WTC11 (cell line): Measurements from ENCODE around the gene SYCP3. TPM values are rescaled to one million over a fixed set of nuclear protein-coding genes. Genes with fewer than 3 reads are reported as not detected.

Source experiments
- ATAC-seq: fragments of 200-7000 bp; cut with Tn5 transposase; 2 replicates; pipeline ENCODE4 v1.10.0; 2021; ENCODE audit warnings: mild to moderate bottlenecking, moderate library complexity
- CTCF ChIA-PET: fragments of 300-600 bp; sonication (Branson Sonifier 250); formaldehyde crosslinking; loops from one replicate; lab custom pipeline; 2021; ENCODE audit warnings: antibody characterized with exemption; lab: Charles Lee
- POLR2A ChIA-PET: fragments of 350-600 bp; sonication (Branson Sonifier 250); formaldehyde crosslinking; loops from one replicate; lab custom pipeline; 2021; ENCODE audit warnings: antibody characterized with exemption; lab: Charles Lee
- DNase-seq: peaks from one replicate; pipeline ENCODE4 v3.0.0; 2021; ENCODE audit warnings: low spot score
- H3K27ac Mint-ChIP-seq: 2 replicates; pipeline ENCODE4 v1.8.0; 2021; ENCODE audit warnings: mixed read lengths
- H3K27me3 Mint-ChIP-seq: 2 replicates; pipeline ENCODE4 v1.8.0; 2021; ENCODE audit warnings: low read depth, mild to moderate bottlenecking, moderate library complexity, mixed read lengths
- H3K36me3 Mint-ChIP-seq: 2 replicates; pipeline ENCODE4 v1.8.0; 2021; ENCODE audit warnings: mixed read lengths
- H3K4me1 Mint-ChIP-seq: 2 replicates; pipeline ENCODE4 v1.8.0; 2022; ENCODE audit warnings: mixed read lengths
- H3K4me3 Mint-ChIP-seq: 2 replicates; pipeline ENCODE4 v1.8.0; 2021; ENCODE audit warnings: mild to moderate bottlenecking, moderate library complexity, mixed read lengths
- H3K9me3 Mint-ChIP-seq: 2 replicates; pipeline ENCODE4 v1.8.0; 2021; ENCODE audit warnings: mixed read lengths
- E2F5 ChIP-seq: sonication (generic); formaldehyde crosslinking; IDR thresholded peaks from 2 replicates; pipeline ENCODE4 v1.8.1; 2022; ENCODE audit warnings: mild to moderate bottlenecking, moderate library complexity, missing genetic modification reagents
- FOXK1 ChIP-seq: sonication (generic); formaldehyde crosslinking; IDR thresholded peaks from 2 replicates; pipeline ENCODE4 v1.8.0; 2022; ENCODE audit warnings: mild to moderate bottlenecking, moderate library complexity, missing genetic modification reagents
- GTF2I ChIP-seq: fragments of 250-450 bp; sonication (Bioruptor Pico); conservative IDR thresholded peaks from 2 replicates; pipeline ENCODE4 v1.4.0; 2021; ENCODE audit warnings: mild to moderate bottlenecking
- IRF2 ChIP-seq: sonication (generic); formaldehyde crosslinking; IDR thresholded peaks from 2 replicates; pipeline ENCODE4 v1.8.0; 2022; ENCODE audit warnings: low read depth, missing genetic modification reagents, borderline replicate concordance
- MXD4 ChIP-seq: fragments of 250-450 bp; sonication (Bioruptor Pico); IDR thresholded peaks from 2 replicates; pipeline ENCODE4 v1.8.0; 2021; ENCODE audit warnings: mild to moderate bottlenecking, moderate library complexity, borderline replicate concordance
- PREB ChIP-seq: sonication (generic); formaldehyde crosslinking; IDR thresholded peaks from 2 replicates; pipeline ENCODE4 v1.8.1; 2022; ENCODE audit warnings: mild to moderate bottlenecking, missing genetic modification reagents, moderate library complexity, borderline replicate concordance
- RELA ChIP-seq: sonication (generic); formaldehyde crosslinking; IDR thresholded peaks from 2 replicates; pipeline ENCODE4 v1.8.1; 2022; ENCODE audit warnings: missing genetic modification reagents, mild to moderate bottlenecking, borderline replicate concordance
- SOX15 ChIP-seq: fragments of 250-450 bp; sonication (Bioruptor Pico); IDR thresholded peaks from 2 replicates; pipeline ENCODE4 v1.9.0; 2021; ENCODE audit warnings: mild to moderate bottlenecking
- ZNF121 ChIP-seq: sonication (generic); formaldehyde crosslinking; IDR thresholded peaks from 2 replicates; pipeline ENCODE4 v1.8.0; 2023; ENCODE audit warnings: missing genetic modification reagents
- ZNF138 ChIP-seq: sonication (generic); formaldehyde crosslinking; conservative IDR thresholded peaks from 2 replicates; pipeline ENCODE4 v1.8.1; 2022; ENCODE audit warnings: mild to moderate bottlenecking, moderate library complexity, missing genetic modification reagents
- total RNA-seq: library from RNA; stranded (reverse); gene quantifications from 3 replicates; pipeline ENCODE4 v1.2.3, GENCODE V29; 2021
- TF ChIP-seq, protein P1 (sequence below): sonication (generic); formaldehyde crosslinking; IDR thresholded peaks from 2 replicates; pipeline ENCODE4 v1.8.1; 2023; ENCODE audit warnings: mild to moderate bottlenecking, missing genetic modification reagents, borderline replicate concordance
- TF ChIP-seq, protein P2 (sequence below): sonication (generic); formaldehyde crosslinking; IDR thresholded peaks from 2 replicates; pipeline ENCODE4 v1.8.0; 2022; ENCODE audit warnings: missing genetic modification reagents
- TF ChIP-seq, protein P3 (sequence below): sonication (generic); formaldehyde crosslinking; IDR thresholded peaks from 2 replicates; pipeline ENCODE4 v1.8.0; 2022; ENCODE audit warnings: mild to moderate bottlenecking, missing genetic modification reagents
- TF ChIP-seq, protein P4 (sequence below): sonication (generic); formaldehyde crosslinking; IDR thresholded peaks from 2 replicates; pipeline ENCODE4 v1.8.1; 2023; ENCODE audit warnings: mild to moderate bottlenecking, missing genetic modification reagents, moderate library complexity

The SYCP3 gene
- total RNA-seq, 1 experiment from 2014 or later: 0.15 TPM

GRCh38 chr12:101769865-101770264, 30.6 kb upstream of the SYCP3 start:
- Mint-ChIP-seq H3K4me3 (no peak overlapping the region), H3K27me3 (no peaks in the 10 kb centered on the region), H3K4me1 (no peaks in the 10 kb centered on the region), H3K9me3 (no peaks in the 10 kb centered on the region), H3K36me3 (peaks cover 14% of the 10 kb centered on the region), H3K27ac (no peak overlapping the region)
- DNase-seq: no peak
- ATAC-seq: no peak
- POLR2A ChIA-PET: no interaction called here
- CTCF ChIA-PET: interaction anchor here (1.0 kb wide), 1 partner anchor 70 kb away, joined by 3 read pairs; no protein-coding TSS in a partner anchor
- TF ChIP-seq, protein P1, sequence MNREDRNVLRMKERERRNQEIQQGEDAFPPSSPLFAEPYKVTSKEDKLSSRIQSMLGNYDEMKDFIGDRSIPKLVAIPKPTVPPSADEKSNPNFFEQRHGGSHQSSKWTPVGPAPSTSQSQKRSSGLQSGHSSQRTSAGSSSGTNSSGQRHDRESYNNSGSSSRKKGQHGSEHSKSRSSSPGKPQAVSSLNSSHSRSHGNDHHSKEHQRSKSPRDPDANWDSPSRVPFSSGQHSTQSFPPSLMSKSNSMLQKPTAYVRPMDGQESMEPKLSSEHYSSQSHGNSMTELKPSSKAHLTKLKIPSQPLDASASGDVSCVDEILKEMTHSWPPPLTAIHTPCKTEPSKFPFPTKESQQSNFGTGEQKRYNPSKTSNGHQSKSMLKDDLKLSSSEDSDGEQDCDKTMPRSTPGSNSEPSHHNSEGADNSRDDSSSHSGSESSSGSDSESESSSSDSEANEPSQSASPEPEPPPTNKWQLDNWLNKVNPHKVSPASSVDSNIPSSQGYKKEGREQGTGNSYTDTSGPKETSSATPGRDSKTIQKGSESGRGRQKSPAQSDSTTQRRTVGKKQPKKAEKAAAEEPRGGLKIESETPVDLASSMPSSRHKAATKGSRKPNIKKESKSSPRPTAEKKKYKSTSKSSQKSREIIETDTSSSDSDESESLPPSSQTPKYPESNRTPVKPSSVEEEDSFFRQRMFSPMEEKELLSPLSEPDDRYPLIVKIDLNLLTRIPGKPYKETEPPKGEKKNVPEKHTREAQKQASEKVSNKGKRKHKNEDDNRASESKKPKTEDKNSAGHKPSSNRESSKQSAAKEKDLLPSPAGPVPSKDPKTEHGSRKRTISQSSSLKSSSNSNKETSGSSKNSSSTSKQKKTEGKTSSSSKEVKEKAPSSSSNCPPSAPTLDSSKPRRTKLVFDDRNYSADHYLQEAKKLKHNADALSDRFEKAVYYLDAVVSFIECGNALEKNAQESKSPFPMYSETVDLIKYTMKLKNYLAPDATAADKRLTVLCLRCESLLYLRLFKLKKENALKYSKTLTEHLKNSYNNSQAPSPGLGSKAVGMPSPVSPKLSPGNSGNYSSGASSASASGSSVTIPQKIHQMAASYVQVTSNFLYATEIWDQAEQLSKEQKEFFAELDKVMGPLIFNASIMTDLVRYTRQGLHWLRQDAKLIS (CRISPR knock-in tag): no peak
- no peak for TF ChIP-seq ZNF121 (CRISPR knock-in tag)
- TF ChIP-seq, protein P2, sequence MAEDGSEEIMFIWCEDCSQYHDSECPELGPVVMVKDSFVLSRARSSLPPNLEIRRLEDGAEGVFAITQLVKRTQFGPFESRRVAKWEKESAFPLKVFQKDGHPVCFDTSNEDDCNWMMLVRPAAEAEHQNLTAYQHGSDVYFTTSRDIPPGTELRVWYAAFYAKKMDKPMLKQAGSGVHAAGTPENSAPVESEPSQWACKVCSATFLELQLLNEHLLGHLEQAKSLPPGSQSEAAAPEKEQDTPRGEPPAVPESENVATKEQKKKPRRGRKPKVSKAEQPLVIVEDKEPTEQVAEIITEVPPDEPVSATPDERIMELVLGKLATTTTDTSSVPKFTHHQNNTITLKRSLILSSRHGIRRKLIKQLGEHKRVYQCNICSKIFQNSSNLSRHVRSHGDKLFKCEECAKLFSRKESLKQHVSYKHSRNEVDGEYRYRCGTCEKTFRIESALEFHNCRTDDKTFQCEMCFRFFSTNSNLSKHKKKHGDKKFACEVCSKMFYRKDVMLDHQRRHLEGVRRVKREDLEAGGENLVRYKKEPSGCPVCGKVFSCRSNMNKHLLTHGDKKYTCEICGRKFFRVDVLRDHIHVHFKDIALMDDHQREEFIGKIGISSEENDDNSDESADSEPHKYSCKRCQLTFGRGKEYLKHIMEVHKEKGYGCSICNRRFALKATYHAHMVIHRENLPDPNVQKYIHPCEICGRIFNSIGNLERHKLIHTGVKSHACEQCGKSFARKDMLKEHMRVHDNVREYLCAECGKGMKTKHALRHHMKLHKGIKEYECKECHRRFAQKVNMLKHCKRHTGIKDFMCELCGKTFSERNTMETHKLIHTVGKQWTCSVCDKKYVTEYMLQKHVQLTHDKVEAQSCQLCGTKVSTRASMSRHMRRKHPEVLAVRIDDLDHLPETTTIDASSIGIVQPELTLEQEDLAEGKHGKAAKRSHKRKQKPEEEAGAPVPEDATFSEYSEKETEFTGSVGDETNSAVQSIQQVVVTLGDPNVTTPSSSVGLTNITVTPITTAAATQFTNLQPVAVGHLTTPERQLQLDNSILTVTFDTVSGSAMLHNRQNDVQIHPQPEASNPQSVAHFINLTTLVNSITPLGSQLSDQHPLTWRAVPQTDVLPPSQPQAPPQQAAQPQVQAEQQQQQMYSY: no peak
- TF ChIP-seq IRF2 (CRISPR knock-in tag): no peak
- no peak for TF ChIP-seq ZNF138 (CRISPR knock-in tag)
- no peak for TF ChIP-seq SOX15
- TF ChIP-seq, protein P3, sequence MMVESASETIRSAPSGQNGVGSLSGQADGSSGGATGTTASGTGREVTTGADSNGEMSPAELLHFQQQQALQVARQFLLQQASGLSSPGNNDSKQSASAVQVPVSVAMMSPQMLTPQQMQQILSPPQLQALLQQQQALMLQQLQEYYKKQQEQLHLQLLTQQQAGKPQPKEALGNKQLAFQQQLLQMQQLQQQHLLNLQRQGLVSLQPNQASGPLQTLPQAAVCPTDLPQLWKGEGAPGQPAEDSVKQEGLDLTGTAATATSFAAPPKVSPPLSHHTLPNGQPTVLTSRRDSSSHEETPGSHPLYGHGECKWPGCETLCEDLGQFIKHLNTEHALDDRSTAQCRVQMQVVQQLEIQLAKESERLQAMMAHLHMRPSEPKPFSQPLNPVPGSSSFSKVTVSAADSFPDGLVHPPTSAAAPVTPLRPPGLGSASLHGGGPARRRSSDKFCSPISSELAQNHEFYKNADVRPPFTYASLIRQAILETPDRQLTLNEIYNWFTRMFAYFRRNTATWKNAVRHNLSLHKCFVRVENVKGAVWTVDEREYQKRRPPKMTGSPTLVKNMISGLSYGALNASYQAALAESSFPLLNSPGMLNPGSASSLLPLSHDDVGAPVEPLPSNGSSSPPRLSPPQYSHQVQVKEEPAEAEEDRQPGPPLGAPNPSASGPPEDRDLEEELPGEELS (CRISPR knock-in tag): no peak
- TF ChIP-seq, protein P4, sequence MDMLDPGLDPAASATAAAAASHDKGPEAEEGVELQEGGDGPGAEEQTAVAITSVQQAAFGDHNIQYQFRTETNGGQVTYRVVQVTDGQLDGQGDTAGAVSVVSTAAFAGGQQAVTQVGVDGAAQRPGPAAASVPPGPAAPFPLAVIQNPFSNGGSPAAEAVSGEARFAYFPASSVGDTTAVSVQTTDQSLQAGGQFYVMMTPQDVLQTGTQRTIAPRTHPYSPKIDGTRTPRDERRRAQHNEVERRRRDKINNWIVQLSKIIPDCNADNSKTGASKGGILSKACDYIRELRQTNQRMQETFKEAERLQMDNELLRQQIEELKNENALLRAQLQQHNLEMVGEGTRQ (CRISPR knock-in tag): no peak
- TF ChIP-seq PREB (CRISPR knock-in tag): no peak
- TF ChIP-seq MXD4: no peak
- no peak for TF ChIP-seq RELA (CRISPR knock-in tag)
- no peak for TF ChIP-seq FOXK1 (CRISPR knock-in tag)
- TF ChIP-seq E2F5: no peak
- no peak for TF ChIP-seq GTF2I (CRISPR knock-in tag)
